Stimulated activated CD8-positive, alpha-beta memory T cell treated with anti-CD3 and anti-CD28 coated beads, Interleukin-4, amount 100 ng/mL, for 48 hours (primary cell): ENCODE data around the gene DRAM1.
"Not testable (repeated sequence)": the region's sequence is repeated elsewhere in the genome, so short reads cannot be mapped to it uniquely, and the experiment has no call there.

Source experiments
- DNase-seq: peaks from one replicate; pipeline ENCODE4 v3.0.0-alpha.2; 2020

Gene DRAM1

DNA sequence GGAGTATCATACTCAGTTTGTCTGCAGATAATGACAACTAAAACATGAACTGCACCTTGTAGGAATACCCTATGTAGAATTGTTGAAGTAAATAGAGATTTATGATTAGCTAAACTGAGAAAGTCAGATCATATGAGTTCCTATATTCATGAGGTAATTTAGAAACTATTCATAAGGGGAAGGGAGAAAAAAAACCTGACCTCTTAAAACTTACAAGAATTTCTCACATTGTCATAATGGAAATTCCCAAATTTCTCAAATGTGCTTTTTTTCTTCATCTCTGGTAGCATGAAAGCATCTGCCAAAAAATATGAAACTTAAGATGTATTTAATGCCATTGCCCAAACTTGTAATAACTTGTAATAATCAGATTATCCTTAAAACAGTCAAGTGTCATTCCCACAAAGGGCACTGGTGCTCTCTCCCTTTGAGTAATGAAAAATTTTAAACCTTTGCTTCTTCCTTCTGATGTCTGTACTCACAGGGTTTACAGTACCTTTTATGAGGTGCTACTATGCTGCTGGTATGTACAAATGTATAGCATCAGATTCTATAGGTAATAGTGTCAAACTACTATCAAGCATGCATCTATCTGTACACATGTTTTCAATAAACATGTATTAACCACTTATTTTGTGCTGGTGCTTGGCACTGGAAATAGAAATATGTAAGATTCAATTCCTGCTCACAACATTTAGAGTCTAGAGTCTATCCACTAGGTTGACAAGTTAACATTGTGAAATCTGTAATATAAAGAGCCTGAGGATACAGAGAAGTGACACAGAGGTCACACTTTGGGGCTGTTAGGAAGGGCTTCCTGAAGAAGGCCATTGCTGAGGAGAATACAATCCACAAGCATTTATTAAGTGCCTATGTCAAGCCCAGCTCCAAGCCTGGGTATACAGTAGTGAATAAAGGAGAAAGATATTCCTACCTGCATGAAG is 17.4 kb upstream of the DRAM1 start:
- DNase-seq = no peak

DNA sequence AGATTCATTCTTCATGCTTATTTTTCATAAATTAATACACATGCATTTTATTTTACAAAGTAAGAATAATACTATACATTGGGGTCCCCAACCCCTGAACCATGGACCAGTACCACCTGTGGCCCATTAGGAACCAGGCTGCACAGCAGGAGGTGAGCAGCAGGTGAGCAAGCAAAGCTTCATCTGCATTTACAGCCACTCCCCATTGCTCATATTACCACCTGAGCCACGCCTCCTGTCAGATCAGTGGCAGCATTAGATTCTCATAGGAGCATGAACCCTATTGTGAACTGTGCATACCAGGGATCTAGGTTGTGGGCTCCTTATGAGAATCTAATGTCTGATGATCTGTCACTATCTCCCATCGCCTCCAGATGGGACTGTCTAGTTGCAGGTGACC is 15.7 kb upstream of the DRAM1 start:
- DNase-seq = not testable (repeated sequence)

DNA sequence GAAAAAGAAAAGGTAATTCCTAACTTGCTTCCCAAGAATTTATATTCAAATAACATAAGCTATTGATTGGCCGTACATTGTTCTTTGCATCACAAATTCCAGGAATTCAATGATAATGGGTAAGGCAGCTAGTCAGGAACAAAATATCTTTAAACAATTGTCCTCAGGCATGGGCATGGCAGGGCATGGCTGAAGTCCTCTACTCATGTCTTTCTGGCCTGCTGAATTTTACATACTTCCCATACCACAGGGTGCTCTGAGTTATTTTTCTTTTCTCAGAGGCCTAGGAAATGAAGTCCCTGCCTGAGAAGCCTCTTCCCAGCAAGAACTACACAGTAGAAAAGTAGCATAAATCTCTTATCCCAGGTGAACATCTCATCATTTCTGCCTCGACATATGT is 15.1 kb upstream of the DRAM1 start:
- DNase-seq = no peak

DNA sequence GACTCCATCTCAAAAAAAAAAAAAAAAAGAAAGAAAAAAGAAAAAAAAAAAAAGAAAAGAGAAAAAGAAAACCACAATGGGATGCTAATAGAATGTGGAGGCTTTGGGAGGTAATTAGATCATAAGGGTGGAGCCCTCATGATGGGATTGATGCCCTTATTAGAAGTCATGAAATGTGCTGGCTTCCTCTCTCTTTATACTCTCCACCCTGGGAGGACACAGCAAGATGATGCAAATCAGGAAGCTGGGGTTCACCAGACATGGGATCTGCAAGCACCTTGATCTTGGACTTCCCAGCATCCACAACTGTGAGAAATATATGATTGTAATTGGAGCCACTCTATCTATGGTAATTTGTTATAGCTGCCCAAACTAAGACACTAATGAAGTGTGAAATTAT is 13.4 kb upstream of the DRAM1 start:
- no peak for DNase-seq

DNA sequence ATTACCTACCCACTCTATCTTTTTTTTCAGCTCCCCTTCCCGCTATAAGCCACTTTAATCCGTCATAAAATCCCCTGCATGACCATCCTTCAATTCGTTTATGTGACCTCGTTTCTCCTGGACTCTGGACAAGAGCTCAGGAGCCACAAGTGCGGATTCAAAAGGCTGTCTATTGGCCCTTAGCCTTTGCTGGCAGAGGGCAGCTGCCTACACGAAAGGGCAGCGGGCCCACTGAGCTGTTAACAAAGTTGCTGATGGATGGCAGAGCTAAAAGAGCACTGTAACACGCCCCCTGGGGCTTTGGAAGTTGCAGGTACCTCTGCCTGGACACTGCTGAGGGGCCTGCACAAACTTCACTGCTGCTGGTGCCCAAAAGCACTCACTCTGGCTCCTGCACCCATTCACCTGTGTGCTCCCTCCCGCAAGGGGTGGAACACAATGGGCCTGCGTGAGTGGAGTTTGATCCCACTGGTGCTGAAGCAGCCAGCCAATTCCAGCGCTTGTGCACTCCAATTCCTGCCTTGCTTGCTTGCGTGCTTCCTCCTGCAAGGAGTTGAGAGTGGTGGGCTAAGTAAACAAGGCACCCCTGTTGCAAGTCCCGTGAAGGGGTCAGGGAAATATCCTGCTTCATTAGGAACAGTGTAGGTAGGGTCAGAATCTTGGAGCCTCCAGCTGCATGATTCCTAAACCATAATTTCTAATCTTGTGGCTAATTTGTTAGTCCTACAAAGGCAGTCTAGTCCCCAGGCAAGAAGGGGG is 10.6 kb upstream of the DRAM1 start:
- no peak for DNase-seq

DNA sequence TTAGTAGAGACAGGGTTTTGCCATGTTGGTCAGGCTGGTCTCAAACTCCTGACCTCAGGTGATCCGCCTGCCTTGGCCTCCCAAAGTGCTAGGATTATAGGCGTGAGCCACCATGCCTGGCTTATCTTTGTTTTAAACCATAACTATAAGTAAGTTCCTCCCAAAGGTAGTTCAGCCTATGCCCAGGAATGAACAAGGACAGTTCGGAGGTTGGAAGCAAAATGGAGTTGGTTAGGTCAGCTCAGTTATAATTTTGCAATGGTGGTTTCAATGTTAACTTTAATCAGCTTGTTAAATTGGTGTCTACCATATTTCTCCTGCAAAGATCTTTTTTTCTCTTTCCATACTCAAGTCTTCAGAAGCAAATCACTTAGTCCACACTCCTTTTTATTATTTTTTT is 9.8 kb upstream of the DRAM1 start:
- not testable (repeated sequence) for DNase-seq

DNA sequence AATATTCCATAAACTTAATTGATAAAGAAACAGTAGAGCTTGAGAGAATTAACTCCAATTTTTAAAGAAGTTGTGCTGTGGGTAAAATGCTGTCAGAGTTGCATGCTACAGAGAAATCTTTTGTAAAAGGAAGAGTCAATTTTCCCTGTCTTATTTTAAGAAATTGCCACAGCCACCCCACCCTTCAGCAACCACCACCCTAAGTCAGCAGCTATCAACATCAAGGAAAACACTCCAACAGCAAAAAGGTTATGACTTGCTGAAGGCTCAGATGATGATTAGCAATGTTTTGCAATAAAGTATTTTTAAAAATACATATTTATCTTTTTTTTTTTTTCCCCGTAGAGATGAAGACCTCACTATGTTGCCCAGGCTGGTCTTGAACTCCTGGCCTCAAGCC is 6.5 kb upstream of the DRAM1 start:
- no peak for DNase-seq

DNA sequence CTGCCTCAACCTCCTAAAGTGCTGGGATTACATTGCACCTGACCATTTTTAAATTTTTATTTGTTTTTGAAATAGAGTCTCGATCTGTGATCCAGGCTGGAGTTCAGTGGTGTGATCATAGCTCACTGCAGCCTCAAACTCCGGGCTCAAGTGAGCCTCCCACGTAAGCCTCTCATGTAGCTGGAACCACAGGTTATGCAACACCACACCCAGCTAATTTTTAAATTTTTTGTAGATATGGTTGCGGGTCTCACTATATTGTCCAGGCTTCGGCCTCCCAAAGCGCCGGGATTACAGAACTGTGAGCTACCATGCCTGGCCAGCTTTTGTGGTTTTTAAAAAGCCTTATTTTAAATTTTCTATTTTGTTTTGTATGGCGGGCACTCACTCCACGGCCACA is 2.2 kb upstream of the DRAM1 start:
- no peak for DNase-seq

DNA sequence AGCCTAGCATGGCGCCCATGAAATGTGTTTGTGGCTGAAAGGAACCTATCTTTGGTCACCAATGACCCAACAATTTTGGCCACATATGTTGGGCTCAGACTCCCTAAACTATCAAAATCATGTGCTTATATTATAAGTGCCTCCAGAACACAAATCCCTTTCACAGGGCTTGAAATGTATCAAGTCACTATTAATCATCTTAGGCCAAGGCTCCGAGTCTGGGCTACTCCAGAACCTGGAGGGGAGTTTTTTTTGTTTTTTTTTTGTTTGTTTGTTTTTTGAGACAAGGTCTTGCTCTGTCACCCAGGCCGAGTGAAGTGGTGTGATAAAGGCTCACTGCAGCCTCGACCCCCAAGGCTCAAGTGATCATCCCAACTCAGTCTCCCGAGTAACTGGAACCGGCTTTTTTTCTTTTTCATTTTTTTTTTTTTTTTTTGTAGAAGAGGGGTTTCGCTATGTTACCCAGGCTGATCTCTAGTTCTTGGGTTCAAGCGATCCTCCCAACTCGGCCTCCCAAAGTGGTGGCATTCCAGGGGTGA is 989 bp upstream of the DRAM1 start:
- no peak for DNase-seq

DNA sequence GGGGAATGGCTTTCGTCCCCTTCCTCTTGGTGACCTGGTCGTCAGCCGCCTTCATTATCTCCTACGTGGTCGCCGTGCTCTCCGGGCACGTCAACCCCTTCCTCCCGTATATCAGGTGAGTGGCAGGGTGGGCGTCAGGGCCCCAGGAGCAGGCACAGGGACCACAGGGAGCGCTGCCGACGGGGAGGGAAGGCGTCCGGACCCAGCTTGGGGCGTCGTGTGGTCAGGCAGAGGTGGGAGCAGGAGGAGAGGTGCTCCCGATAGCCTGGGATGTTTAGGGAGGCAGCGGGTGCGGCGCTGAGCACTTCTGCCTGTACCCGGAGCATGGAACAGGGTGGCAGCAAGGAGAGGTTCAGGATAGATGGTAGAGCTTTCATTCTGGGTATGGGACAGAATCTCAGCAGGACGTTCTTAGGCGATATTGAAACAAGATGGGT is 444 bp downstream of the DRAM1 start:
- DNase-seq = no peak

DNA sequence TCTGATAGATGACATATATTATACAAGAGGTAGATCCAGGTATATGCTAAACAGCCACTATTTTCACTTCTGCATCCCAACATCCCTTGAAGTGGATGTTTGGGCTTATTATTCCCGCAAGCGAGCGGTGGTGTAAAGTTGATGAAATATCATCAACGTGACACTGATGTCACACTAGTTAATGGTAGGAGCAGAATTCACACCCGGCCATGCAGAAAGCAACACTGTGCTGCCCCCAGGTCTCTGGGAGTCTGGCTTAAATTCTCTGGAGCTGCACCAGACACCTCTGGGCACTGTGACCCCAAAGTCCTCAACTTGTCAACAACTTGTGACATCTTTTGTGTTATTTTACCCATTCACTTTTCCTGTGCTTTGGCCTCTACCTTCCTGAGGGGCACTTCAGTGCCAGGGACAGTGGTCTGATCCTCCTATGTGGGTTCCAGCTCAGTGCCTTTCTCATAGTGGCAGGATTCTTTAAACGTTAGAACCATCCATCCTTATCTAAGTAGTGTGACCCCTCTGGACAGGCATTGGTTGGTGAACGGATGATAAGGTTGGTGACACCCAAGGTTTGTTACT is 952 bp downstream of the DRAM1 start:
- no peak for DNase-seq

DNA sequence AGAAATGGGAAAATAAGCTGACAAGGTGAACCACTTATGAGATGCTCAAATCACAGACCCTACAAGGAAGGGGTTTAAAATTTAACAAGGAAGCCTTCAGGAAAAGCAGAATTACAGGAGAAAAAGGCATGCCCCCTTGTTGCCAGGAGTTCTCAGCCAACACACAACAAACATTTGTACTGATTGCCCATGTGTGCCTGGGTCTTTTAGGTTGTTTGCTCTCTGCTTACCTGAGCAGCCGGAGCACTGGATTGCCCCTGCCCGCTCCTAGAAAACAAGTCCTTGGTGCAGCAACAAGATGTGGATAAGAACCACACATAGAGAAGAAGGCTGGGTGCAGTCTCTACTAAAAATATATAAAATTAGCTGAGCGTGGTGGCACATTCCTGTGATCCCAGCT is 3.4 kb downstream of the DRAM1 start:
- no peak for DNase-seq

DNA sequence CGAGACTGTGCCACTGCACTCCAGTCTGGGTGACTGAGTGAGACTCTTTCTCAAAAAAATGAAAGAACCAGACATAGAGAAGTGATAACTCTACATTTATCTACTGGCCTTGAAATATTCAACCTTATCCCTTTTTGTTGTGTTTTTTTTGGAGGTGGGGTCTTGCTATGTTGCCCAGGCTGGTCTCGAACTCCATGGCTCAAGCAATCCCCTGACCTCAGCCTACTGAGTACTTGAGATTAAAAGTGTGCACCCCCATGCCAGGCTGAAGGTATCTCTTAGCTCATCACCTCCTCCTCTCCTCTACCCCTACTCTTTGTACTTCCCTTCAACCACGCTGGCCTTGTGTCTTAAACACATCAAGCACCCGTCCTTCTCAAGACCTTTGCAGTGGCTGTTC is 3.8 kb downstream of the DRAM1 start:
- no peak for DNase-seq

DNA sequence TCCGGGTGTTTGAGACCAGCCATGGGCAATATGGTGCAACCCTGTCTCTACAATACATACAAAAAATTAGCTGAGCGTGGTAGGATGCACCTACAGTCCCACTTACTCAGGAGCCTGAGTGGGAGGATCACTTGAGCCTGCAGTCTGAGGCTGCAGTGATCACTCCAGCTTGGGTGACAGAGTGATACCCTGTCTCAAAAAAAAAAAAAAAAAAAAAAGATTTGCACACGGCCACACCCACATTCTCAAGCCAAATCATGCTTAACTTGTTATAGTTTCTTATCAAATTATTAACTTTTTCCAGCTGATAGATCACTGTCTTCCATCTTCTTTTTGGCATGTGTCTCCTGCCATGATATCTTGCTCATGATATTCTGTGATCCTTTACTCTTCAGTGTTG is 6.8 kb downstream of the DRAM1 start:
- no peak for DNase-seq

DNA sequence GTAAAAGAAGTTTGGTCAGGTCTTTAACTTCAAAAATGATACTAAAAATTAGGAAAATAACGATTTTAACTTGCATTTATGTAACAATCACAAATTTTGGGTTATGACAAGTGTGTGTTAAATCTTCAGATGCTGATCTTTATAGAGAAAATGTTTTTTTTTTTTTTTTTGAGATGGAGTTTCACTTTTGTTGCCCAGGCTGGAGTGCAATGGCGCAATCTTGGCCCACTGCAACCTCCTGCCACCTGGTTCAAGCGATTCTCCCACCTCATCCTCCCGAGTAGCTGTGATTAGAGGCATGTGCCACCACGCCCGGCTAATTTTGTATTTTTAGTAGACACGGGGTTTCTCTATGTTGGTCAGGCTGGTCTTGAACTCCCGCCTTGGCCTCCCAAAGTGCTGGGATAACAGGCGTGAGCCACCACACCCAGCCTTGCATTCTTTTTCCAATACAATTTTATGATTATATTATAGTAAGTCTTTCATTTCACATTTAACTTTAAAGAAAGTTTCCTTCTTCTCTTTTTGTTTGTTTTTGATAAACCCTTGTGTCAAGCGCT is 7.5 kb downstream of the DRAM1 start:
- DNase-seq = not testable (repeated sequence)

DNA sequence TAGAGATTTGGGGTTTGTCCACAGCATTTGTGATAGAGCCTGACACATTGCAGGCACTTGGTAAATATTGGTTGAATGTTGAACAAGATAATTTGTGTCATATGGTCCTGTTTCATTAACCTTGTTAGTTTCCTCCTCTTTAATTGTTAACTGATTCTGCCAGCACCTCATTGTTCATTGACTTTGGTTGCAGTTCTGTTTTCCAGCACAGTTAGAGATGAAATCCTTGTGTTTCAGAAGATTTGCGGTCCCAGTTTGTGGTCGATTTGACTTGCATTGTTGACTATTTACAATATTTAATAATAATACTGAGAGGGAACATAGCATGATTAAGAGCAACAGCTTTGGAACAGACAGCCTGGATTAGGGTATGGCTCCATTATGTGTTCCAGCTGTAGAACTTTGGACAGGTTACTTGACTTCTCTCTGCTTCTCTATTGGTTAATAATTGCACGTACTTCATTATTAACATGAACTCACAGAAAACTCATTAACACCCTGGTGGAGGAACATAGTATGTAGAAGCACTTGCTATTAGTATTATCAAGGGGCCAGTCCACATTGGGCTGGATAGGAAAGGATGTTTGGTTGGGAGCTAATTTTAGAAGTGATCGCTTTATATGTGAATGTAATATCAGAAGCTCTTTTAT is 8.7 kb downstream of the DRAM1 start:
- DNase-seq = no peak

DNA sequence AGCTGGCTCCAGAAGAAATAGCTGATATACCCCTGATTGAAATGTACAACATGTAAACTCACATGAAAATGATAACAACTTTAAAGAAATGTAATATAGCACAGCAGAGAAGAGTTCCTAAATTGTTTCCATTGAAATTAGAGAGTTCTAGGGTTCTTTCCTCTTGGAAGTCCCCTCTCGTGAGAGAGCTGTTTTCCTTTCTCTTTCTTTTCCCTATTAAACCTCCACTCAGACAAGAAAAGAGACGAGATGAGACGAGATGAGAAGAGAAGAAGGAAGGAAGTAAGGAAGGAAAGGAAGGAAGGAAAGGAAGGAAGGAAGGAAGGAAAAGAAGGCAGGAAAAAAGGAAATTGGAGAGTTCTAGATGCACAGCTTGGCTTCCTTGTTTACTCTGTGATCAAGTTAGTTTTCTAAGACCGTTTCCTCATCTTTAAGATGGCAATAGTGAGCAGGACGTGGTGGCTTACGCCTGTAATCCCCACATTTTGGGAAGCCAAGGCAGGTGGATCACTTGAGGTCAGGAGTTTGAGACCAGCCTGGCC is 11.9 kb downstream of the DRAM1 start:
- DNase-seq = no peak

DNA sequence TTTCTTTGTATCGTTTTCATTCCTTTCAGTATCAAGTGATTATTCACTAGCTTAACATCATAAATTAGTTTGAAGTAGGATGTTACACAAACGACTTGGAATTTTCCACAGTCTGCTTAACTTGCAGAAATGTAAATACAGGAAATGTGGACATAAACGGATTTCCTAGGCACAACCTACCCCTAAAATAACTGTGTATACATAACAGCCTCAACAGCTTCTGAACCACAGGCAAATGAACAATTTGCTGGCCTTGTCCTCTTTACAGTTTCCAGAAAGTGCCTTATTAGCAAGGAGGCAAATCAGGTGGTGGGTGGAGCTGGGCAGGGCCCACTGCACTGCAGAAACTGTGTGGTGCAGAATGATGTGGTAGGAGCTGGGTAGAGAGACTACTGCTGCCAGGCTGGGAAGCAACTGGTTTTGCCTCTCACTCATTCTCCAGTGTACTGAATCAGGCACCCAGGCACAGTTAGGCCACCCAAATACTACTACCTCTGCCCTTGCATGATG is 14.1 kb downstream of the DRAM1 start:
- DNase-seq = no peak

DNA sequence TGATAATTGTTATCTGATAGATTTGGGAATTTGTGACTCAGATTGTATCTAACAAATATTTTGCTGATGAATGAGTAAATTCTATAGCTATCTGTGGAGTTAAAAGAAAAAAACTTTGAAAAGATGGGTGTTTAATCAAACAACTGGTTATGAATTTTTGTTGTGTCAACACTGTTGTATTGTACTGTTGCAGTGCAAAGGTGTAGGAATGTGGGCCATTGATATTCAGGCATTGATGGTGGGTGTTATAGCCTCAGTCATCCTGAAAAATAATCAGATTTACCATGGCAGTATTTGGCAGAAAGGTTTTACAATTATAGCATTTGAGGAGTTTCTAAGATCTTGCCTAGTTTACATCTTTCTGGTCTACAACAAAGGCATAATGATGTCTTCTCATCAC is 15.4 kb downstream of the DRAM1 start:
- DNase-seq = no peak

DNA sequence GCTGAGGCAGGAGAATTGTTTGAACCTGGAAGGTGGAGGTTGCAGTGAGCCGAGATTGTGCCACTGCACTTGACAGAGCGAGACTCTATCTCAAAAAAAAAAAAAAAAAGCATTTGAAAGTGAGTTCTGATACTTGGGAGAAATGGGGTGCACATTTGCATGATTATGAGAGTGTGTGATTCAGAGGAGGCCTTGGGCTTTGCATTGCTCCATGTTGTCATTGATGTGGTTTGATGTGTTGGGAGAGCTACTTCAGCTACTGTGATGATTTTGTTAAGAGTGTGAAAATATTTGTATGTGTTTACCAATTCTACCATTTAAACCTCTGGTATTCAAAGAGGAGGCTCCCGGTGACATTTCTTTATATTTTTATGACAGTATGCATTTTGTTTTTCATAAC is 24.4 kb downstream of the DRAM1 start:
- DNase-seq = no peak

DNA sequence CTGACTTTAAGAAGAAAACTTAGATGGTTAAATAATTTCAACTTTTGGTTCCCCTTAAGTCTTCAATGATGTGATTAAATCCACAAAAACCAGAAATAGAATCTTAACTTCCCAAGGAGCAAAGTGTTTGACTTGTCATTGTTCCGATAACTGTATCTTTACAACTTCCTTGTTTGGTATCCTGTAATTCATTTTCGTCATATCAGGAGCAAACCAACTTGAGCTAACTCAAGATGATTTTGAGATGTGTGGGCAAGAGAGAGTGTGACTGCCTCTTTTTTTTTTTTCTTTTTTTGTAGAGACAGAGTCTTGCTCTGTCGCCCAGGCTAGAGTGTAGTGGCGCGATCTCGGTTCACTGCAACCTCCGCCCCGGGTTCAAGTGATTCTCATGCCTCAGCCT is 25.3 kb downstream of the DRAM1 start:
- no peak for DNase-seq

DNA sequence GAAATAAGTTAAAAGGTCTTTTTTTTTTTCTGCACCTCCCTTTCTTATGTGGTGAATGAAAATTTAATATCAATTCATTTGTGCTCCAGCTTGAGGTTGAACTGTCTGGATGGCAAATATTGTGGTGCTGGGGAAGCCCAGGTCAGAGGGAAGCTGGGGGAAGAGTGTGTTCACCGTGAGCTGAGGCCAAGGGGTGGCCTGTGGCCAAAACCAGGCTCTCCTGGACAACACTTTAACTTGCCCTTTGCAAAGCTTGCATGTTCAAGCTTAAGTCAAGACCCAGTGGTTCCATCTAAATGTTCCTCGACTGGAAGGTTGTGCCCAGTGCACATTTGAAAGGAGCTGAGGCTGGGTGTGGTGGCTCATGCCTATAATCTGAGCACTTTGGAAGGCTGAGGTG is 28.8 kb downstream of the DRAM1 start:
- DNase-seq = no peak
